ENCODE data around the gene HDLBP. TPM values are rescaled to one million over a fixed set of nuclear protein-coding genes. Genes with fewer than 3 reads are reported as not detected.

The HDLBP gene
- polyA plus RNA-seq, 1 experiment, result 707 TPM

- no peaks in the 10 kb centered on the region; the same call in 1 of the 2 replicates for H3K9me3 ChIP-seq (ENCODE audit: control insufficient read depth, insufficient read depth, low read length)
- TF ChIP-seq CTCF (IDR thresholded peaks at IDR 0.05; ENCODE audit: low read depth, low read length), result no peak
- no peak for DNase-seq (ENCODE audit: low read depth, low spot score)
- H3K27me3 ChIP-seq (ENCODE audit: control insufficient read depth, insufficient read depth, low read length), result no peaks in the 10 kb centered on the region
- ChIA-PET CTCF (interaction anchor here (0.6 to 1.4 kb wide), 2 partner anchors 163 to 418 kb away, joined by 3 read pairs; no protein-coding TSS in a partner anchor), POLR2A (interaction anchor here (0.6 to 1.2 kb wide), 2 partner anchors 9 to 14 kb away, joined by 3 to 6 read pairs; no protein-coding TSS in a partner anchor)
- no peak overlapping the region for H3K4me3 ChIP-seq (ENCODE audit: low read depth, low read length)
- H3K27ac ChIP-seq (ENCODE audit: low read depth, low read length), result no peak overlapping the region
Measured at GRCh38 chr2:241241669-241242068, 73.8 kb downstream of the HDLBP start.

GRCh38 chr2:241240320-241241004, 75.0 kb downstream of the HDLBP start:
- H3K27ac ChIP-seq (ENCODE audit: low read depth, low read length), result no peak overlapping the region
- DNase-seq (ENCODE audit: low read depth, low spot score), result no peak
- POLR2A ChIA-PET, result no interaction called here
- no peak overlapping the region for H3K4me3 ChIP-seq (ENCODE audit: low read depth, low read length)
- CTCF ChIA-PET, result interaction anchor here (1.4 kb wide), 1 partner anchor 162 kb away, joined by 3 read pairs; no protein-coding TSS in a partner anchor
- H3K27me3 ChIP-seq (ENCODE audit: control insufficient read depth, insufficient read depth, low read length), result no peaks in the 10 kb centered on the region
- H3K9me3 ChIP-seq (ENCODE audit: control insufficient read depth, insufficient read depth, low read length), result no peaks in the 10 kb centered on the region; the same call in 1 of the 2 replicates
- TF ChIP-seq CTCF (IDR thresholded peaks at IDR 0.05; ENCODE audit: low read depth, low read length), result no peak

- POLR2A ChIA-PET, result no interaction called here
- Histone ChIP-seq H3K9me3 (ENCODE audit: control insufficient read depth, insufficient read depth, low read length) (no peaks in the 10 kb centered on the region; the same call in 1 of the 2 replicates), H3K27me3 (ENCODE audit: control insufficient read depth, insufficient read depth, low read length) (no peaks in the 10 kb centered on the region), H3K4me3 (ENCODE audit: low read depth, low read length) (no peak overlapping the region), H3K27ac (ENCODE audit: low read depth, low read length) (no peak overlapping the region)
- no peak for DNase-seq (ENCODE audit: low read depth, low spot score)
- TF ChIP-seq CTCF (IDR thresholded peaks at IDR 0.05; ENCODE audit: low read depth, low read length), result no peak
- CTCF ChIA-PET, result no interaction called here
Measured at GRCh38 chr2:241239552-241240202, 75.8 kb downstream of the HDLBP start.

GRCh38 chr2:241238693-241239198, 76.7 kb downstream of the HDLBP start:
- no peak overlapping the region for H3K27ac ChIP-seq (ENCODE audit: low read depth, low read length)
- ChIA-PET POLR2A (no interaction called here), CTCF (no interaction called here)
- H3K27me3 ChIP-seq (ENCODE audit: control insufficient read depth, insufficient read depth, low read length), result no peaks in the 10 kb centered on the region
- no peaks in the 10 kb centered on the region; the same call in 1 of the 2 replicates for H3K9me3 ChIP-seq (ENCODE audit: control insufficient read depth, insufficient read depth, low read length)
- DNase-seq (ENCODE audit: low read depth, low spot score), result no peak
- H3K4me3 ChIP-seq (ENCODE audit: low read depth, low read length), result no peak overlapping the region
- TF ChIP-seq CTCF (IDR thresholded peaks at IDR 0.05; ENCODE audit: low read depth, low read length), result no peak

- no peak overlapping the region for H3K4me3 ChIP-seq (ENCODE audit: low read depth, low read length)
- no peaks in the 10 kb centered on the region; the same call in 1 of the 2 replicates for H3K9me3 ChIP-seq (ENCODE audit: control insufficient read depth, insufficient read depth, low read length)
- POLR2A ChIA-PET, result no interaction called here
- CTCF ChIA-PET, result no interaction called here
- no peak for TF ChIP-seq CTCF (IDR thresholded peaks at IDR 0.05; ENCODE audit: low read depth, low read length)
- no peak for DNase-seq (ENCODE audit: low read depth, low spot score)
- H3K27ac ChIP-seq (ENCODE audit: low read depth, low read length), result no peak overlapping the region
- no peaks in the 10 kb centered on the region for H3K27me3 ChIP-seq (ENCODE audit: control insufficient read depth, insufficient read depth, low read length)
Measured at GRCh38 chr2:241237949-241238371, 77.5 kb downstream of the HDLBP start.

All from AG04450 (cell line).